Effector CD8-positive, alpha-beta T cell (primary cell): ENCODE data around the gene PRM1.
A peak's percentile ranks its signal among the peaks of the same experiment; 100 is the strongest.

ENCODE experiments used
- DNase-seq: peaks from one replicate; lab custom pipeline; 2025; lab: John Stamatoyannopoulos, UW

PRM1 gene

DNA sequence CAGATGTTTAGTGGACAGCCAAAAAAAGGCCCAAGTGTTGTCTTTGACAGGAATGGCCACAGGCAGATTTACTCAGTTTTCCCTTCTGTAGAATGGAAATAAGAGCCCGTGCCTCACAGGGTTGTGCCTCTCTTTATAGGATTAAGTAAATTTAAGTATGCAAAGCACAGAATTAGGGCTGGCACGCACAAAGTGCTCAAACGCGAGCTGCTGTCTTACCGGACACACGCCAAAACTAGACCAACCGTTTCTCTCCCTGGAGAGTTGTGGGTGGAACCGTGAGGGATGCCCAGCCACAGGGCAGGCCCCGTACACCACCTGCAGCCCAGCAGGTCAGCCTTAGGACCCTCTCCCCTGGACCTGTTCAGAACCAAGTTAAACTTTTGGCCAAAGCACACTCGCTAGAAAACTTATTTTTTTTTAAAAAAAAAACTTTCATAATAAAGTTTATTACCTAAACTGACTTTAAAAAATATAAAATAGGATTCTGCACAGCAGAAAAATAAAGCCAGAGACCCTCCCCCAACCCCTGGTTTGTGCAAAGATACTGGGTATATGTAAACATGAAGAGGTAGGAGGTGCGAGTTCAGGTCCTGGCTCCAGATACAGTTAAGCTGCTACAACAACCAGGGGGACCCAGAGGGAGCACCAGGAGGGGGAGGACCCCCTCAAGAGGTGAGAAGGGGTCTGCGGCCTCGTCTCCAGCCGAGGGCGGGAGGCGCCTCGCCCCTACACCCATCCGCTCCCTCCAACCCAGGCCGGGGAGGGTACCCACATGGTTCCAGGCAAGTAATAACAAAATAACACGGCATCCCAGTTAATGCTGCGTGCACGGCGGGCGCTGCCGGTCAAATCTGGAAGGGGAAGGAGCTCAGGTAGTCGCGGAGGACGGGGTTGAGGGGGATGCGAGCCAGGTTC is 26.9 kb downstream of the PRM1 start:
- DNase-seq = no peak

DNA sequence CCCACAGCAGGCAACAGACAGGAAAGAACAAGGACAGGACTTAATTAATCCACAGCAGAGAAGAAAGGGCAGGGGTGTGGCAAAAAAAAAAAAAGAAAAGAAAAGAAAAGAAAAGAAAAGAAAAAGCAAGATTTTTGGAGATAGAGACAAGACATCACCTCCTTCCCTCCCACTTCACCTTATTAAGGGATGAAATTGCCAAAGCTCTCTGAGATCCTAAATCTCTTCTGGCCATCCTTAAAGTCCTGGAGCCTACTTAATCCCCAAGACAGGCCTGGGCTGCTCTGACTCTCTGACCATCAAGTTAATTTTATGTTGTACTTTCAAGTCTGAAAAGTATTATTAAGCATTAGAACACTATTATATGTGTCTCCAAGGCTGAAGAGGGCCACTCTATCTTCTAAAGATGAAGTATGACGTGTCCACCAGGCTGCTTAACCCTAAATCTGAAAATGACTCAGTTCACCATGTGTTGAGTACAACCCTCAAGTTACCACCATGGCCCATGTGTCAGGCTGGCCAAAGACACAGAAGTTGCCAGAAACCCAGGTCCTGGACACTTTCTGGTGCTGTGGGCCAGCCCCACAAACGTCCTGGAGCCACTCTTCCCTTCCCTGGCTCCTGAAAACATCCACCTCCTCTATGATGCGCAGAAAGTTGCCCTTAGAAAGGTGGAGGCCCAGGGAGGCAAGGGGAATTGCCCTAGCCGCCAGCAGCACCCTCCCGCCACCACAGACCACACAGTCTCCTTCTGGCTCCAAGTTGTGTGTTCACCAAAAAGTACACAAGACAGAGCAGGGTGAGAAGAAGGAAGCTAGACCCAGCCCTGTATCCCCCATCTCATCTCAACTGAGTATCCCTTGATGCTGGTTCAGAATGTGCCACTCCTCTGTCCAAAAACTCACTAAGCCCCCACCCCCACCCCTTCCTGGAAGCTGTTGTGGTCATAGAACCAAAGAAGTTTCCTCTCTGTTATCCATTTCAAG is 27.8 kb downstream of the PRM1 start:
- DNase-seq = peak; percentile 11

DNA sequence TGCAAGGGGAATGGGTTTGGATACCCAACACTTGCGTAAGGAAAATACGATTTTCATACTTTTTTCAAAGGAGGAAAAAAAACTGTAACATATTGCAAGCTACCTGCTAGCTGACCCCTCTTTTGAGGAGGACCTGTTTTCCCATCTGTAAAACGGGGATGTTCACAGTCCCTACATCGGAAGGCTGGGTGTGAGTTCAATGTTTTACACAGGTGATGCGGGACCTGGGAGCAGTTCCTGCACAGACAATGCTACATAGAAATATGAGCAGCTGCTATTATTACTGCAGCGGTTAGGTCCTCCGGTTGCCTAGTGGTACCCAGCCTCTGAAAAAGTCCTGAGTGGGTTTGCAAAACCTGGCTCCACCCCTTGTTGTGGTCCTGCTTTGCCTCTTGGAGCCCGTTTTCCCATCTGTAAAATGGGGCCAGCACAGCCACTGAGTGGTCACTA is 28.6 kb downstream of the PRM1 start:
- no peak for DNase-seq

DNA sequence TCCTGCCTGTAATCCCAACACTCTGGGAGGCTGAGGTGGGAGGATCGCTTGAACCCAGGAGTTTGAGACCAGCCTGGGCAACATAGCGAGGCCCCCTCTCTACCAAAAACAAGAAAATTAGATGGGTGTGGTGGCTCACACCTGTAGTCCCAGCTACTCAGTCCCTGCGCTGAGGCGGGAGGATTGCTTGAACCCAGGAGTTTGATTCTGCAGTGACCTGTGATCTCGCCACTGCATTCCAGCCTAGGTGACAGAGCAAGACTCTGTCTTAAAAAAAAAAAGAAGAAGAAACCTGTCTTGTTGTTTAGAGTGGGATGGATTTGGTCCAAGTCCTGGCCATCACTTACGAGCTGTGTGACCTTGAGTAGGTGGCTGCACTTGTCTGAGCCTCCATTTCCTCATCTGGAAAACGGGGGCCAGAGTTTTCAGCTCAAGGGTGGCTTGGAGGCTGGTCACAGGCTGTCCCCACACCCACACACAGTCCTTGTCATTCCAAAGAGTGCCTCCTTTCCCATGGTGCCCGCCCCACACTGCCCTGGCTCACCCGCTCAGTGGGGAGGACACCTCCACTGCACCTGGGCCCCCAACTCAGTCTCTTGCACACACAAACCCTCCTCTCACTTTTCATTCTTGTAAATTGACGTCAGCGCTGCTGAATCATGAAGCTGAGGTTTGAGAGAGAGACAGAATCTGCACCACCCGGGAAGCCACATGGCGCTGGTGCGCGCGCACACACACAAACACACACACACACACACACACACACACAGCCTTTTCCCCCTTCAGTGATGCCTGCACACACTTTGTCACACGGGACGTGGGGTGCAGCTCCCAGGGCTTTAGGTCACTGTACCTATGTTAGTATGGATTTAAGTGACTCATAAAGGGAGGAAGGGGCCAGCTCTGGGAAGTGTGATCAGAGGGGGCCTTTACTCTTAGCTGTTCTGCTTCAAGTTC is 29.3 kb downstream of the PRM1 start:
- peak; percentile 26 for DNase-seq

DNA sequence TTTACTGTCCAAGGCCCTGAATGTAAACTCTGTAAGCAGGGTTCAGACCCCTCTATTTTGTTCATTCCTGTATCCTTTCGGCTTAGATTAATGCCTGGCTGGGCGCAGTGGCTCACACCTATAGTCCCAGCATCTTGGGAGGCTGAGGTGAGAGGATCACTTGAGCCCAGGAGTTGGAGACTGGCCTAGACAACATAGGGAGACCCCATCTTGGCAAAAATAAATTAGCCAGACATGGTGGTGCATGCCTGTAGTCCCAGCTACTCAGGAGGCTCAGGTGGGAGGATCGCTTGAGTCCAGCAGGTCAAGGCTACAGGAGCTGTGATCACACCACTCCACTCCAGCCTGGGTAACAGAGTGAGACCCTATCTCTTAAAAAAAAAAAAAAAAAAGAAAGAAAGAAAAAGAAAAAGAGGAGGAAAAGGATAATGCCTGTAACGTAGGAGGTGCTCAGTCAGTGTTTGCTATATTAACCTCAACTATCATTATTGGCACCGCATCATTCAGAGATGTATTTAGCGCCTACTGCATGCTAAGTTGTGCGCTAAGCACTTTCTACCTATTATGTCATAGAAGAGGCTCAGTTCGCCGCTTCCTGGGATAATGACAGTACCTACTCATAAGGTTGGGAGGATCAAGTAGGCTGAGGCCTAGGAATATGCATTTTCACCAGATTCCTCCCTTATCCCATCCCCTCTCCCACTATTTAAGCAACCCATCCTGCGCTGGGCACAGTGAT is 30.2 kb downstream of the PRM1 start:
- DNase-seq = no peak

DNA sequence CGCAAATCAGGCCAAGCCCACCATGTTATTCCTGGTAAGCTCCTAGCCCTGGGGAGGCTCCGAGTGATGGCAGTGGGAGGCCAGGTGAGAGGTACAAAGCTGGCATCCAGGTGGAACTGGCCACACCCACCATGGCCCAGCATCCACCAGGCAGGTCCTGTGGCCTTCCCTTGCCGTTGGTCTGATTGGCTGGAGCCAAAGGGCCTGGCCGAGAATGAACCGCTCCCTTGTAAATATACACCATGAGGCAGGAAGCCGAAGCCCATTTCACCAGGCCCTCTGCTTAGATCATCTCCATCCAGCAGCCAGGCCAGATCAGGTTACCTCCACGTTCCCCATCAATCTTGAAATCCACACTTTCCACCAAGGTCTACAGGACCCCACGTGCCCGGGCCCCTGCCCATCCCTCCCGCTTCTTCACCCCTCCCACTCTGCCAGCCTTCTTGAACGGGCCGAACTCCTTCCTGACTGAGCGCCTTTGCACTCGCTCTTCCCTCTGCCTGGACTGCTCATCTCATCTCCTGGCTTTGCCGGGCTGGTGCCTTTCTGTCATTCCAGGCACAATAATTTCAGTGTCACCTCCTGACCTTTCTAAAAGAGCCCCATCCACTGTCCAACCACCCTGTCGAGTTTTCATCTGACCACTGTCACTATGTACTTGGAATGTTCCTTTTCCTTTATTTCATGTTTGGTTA is 30.9 kb downstream of the PRM1 start:
- DNase-seq = no peak

DNA sequence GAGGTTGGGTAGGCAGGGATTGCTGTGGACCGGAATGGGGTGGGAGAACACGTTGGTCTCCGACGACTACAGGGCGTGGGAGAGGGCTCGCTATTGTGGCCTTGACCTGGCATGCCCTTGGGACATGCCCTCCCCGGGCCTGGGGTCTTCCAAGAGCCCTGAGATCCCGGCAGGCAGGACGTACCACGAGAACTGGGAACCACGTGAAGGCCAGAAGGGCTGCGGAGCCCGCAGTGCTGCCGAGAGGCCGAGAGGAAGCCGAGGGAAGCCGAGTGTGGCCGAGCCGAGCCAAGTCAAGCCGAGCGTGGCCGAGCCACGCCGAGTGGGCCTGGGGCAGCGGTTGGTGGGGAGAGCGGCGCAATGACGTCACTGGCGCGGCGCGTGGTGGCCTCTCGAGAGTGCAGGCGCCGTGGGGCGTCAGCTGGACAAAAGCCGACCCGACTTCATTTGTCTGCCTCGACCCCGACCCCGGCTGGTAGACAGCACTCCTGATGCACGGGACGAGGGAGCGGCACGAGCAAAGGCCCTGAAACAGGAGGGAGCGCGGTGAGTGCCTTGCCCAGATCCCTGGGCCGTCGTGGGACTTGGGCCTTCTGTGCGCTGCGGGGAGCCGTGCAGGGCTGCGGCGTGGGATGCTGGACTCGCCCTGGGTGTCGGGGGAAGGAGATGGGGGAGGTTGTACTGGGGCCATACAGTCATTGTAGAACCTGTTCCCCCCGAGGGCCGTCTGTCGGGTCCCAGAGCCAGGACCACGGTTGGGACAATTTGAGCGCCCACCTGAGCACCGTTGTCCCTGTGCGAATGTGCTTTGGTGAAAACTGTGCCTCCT is 31.7 kb downstream of the PRM1 start:
- no peak for DNase-seq

DNA sequence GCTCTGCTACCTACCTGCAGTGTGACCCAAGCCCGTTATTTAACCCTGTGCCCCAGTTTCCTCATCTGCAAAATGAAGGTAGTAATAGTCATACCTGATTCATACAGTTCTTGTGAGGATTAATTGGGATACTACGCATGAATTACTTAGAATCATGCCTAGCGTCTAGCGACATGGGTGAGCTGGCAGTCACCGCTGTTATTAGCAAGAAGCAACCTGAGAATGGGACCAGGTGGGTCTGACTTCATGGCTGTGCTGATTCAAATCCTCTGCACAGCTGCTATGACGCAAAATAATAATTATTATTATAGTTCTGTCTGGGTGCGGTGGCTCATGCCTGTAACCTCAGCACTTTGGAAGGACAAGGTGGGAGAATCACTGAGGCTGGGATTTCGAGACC is 33.0 kb downstream of the PRM1 start:
- DNase-seq = no peak

DNA sequence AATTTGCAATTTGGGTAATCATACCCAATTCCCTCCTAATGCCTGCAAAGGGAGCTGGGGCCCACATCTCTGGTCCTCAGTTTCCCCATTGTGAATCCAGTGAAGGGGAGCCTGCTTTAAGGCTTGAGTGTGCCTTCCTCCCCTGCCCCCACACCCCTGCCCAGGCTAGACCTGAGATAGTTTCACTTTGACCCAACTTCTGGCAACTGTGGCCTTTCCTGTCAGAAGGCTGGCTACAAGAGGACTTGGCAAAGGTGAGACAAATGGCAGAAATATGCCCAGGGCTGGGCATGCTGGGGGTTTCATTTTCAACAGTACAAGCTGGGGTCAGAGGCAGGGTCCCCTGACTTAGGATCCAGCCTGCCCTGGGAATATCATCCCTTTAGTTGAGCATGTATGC is 35.1 kb downstream of the PRM1 start:
- DNase-seq = no peak

DNA sequence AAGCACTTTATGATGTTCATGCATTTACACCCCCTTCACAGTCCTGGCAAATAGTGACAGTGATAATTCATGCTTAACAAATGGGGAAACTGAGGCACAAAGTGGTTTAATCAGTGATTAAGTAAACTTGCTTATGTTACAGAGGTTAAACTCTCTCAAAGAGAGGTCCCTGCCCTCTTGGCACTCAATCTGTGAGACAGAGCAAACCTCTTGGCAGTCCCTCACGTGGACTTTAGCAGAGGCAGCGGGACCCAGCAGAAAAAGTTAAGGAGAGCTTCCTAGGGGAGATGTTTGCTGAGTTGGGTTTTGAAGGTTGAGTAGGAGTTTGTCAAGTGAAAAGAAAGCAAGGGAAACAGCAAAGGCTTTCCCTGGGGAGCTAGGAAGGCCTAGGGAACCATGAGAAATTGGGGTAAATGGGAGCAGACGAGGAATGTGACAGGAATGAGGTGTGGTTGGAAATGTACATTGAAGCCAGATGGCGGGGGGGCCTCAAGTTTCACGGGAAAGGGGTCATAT is 35.9 kb downstream of the PRM1 start:
- DNase-seq = no peak

DNA sequence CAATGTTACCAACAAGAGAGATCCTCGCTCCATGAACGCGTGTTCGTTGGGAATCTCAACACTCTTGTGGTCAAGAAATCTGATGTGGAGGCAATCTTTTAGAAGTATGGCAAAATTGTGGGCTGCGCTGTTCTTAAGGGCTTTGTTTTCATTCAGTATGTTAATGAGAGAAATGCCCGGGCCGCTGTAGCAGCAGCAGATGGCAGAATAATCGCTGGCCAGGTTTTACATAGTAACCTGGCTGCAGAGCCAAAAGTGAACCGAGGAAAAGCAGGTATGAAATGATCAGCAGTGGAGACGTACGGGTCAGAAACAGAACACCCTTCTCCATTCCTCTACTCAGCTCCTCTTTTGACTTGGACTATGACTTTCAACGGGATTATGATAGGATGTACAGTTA is 38.5 kb downstream of the PRM1 start:
- no peak for DNase-seq

DNA sequence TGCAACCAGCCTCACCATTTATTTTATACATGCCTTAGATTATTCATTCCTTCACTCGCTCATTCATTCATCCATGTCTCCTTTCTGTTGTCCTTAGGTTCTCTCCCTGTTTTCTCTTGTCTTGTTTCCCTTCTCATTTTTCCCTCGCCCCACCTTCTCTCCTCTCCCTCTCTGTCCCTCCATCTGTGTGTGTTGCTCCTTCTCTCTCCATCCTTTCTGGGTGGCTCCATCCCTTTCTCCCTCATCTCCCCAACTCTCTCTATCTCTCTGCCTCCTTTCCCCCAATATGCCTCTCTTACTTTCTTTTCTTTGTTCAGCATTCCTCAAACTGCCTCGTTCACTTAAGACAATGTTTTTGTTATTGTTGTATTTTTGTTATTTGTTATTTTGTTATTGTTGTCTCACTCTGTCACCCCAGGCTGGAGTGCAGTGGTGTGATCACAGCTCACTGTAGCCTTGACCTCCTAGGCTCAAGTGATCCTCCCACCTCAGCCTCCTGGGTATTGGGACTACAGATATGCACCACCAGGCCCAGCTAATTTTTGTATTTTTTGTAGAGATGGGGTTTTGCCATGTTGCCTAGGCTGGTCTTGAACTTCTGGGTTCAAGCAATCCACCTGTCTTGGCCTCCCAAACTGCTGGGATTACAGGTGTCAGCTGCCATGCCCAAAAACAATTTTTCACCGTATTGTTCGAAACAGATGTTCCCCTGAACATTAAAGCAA is 39.5 kb downstream of the PRM1 start:
- no peak for DNase-seq

DNA sequence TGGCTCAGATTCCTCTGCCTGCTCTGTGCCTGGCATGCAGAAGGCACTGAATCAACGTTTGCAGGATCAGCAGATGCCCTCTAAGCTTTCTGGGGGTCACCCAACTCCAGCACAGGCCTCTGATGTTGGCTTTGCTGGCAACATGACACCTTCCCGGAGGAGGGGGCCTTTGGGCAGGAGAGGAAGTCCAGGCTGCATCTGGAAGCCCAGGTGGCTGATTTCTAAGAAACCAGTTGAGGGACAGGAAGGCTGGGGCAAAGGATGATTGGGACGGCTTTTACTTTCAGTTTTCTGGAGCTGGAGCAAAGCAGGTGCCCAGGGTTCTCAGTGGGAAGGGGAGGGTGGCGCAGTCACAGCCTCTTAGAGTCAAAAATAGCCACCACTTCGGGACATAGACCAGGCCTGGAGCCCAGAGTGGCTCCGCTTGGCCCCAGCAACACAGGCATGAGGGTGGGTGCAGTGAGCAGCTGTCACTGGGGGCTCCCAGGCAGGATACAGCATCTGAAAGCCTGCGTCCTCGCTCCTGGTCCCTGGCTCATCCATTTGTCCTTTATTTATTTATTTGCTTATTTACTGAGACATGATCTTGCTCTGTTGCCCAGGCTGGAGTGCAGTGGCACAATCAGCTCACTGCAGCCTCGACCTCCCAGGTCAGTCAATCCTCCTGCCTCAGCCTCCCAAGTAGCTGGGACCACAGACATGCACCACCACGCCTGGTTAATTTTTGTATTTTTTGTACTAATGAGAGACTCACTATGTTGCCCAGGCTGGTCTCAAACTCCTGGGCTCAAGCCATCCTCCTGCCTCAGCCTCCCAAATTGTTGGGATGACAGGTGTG is 40.3 kb downstream of the PRM1 start:
- no peak for DNase-seq

DNA sequence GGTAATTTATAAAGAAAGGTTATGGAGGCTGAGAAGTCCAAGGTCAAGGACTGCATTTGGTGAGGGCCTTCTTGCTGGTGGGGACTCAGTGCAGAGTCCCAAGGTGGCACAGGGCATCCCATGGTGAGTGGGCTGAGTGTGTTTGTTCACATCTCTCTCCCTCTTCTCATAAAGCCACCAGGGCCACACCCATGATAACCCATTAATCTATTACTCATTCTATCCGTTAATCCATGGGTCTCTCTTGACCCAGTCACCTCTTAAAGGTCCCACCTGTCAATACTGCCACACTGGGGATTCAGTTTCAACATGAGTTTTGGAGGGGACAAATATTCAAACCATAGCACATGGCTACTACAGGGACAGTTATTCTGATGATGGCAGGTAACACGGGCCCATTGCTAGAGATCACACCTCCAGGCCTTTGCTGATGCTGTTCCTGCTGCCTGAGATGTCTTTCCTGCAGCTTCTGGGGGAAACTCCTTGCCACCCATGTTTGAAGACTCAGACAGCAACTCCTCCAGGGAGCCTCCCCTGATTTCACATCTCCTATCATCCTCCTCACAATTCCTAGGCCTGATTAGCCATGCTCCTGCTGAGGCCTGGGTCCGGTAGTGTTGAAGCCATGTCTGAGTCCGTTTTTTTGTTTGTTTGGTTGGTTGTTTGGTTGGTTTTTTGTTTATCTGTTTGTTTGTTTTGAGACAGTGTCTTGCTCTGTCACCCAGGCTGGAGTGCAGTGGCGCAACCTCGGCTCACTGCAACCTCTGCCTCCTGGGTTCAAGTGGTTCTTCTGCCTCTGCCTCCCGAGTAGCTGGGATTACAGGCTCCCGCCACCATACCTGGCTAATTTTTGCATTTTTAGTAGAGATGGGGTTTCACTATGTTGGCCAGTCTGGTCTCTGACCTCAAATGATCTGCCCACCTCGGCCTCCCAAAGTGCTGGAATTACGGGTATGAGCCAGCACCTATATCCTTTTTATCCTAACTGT is 41.2 kb downstream of the PRM1 start:
- DNase-seq = no peak

DNA sequence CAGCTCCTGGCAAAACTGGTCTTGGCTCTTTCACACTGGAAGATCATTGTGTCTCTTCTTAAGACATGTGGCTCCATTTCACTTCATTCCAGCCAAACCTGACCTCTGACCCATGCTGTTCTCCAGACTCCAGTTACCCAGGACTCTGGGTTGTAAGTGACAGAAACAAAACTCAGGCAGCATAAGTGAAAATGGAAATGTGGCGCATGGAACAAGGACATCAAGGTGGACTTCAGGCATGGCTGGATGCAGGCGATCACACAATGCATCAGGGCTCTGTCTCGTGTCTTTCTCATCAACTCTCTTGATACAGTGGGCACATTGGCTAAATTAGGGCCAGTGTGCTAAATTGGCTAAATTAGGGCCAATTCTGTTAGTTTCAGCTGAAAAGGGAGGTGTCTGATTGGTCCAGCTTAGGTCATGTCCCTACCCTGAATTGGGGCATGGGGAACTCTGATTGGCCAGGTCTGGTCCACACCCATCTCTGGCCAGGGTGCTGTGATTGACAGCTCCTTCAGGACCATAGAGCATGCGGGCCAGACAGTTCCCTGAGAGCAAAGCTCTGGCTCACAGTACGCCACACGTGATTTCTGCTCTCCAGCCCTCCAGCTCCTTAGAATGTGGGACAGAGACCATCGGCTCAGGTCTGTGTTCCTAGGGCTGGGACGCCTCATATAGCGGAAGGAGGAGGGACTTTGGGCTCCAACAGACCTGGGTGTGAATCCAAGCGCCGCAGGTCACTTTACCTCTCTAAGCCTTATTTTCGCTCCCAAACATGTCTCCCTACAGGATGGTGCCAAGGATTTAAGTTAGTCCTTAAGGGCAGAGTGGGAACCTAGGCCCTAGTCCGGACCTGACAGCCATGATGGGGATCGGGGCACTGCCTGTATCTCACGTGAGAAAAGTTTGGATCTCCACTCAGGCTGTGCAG is 42.6 kb downstream of the PRM1 start:
- no peak for DNase-seq
